IMR-90 (cell line): ENCODE results near the gene PTPRN2. TPM values are rescaled to one million over a fixed set of nuclear protein-coding genes. Genes with fewer than 3 reads are reported as not detected.

ENCODE experiments used
- ATAC-seq: fragments of 200-7000 bp; cut with Tn5 transposase; 2 replicates; pipeline ENCODE4 v1.9.1; 2020; ENCODE audit warnings: low read depth, mild to moderate bottlenecking, moderate library complexity
- BruUV-seq: library from RNA; stranded (reverse); fragments of 400-500 nt; replicated peaks from 2 replicates; lab custom pipeline; 2021; lab: Mats Ljungman, UMichigan
- CTCF ChIA-PET: fragments of 300-600 bp; formaldehyde crosslinking; extraction: SDS; loops from one replicate; lab custom pipeline; 2021; ENCODE audit warnings: antibody characterized with exemption; lab: Yijun Ruan, JAX
- POLR2A ChIA-PET: fragments of 300-600 bp; sonication (Branson Sonifier 250); formaldehyde crosslinking; loops from one replicate; lab custom pipeline; 2022; ENCODE audit warnings: antibody characterized with exemption; ENCODE audit not compliant: unreplicated experiment; lab: Charles Lee
- DNase-seq: peaks from one replicate; pipeline ENCODE4 v3.0.0; 2013
- H2AFZ ChIP-seq: replicated peaks from 2 replicates; pipeline ENCODE3; 2013; ENCODE audit warnings: low read length, mild to moderate bottlenecking; ENCODE audit not compliant: poor library complexity
- H2AK5ac ChIP-seq: 2 replicates; pipeline ENCODE4 v1.6.1; 2013; ENCODE audit warnings: low read depth, low read length, inconsistent platforms
- H2AK9ac ChIP-seq: replicated peaks from 2 replicates; pipeline ENCODE3; 2013; ENCODE audit warnings: mild to moderate bottlenecking, low read depth, low read length, moderate library complexity; ENCODE audit not compliant: poor library complexity
- H2BK120ac ChIP-seq: 2 replicates; pipeline ENCODE4 v1.6.1; 2013; ENCODE audit warnings: low read depth, low read length, inconsistent platforms
- H2BK15ac ChIP-seq: 3 replicates; pipeline ENCODE4 v1.6.1; 2013; ENCODE audit warnings: low read depth, low read length, inconsistent platforms
- H2BK20ac ChIP-seq: 2 replicates; pipeline ENCODE4 v1.6.1; 2013; ENCODE audit warnings: low read depth, mild to moderate bottlenecking, inconsistent platforms, low read length, moderate library complexity
- H2BK5ac ChIP-seq: 2 replicates; pipeline ENCODE4 v1.6.1; 2013; ENCODE audit warnings: mild to moderate bottlenecking, low read depth, low read length, inconsistent platforms; ENCODE audit not compliant: poor library complexity, severe bottlenecking
- H3K14ac ChIP-seq: replicated peaks from 2 replicates; pipeline ENCODE4 v1.6.1; 2013; ENCODE audit warnings: low read depth, low read length, inconsistent platforms
- H3K18ac ChIP-seq: 2 replicates; pipeline ENCODE4 v1.6.1; 2013; ENCODE audit warnings: low read depth, low read length, control low read depth
- H3K23ac ChIP-seq: 2 replicates; pipeline ENCODE4 v1.6.1; 2013; ENCODE audit warnings: low read depth, low read length, inconsistent platforms
- H3K27ac ChIP-seq: 2 replicates; pipeline ENCODE4 v1.5.1; 2013; ENCODE audit warnings: mild to moderate bottlenecking, control low read depth, low read length; ENCODE audit not compliant: insufficient read depth
- H3K27me3 ChIP-seq: 2 replicates; pipeline ENCODE4 v1.6.1; 2013; ENCODE audit warnings: low read length; ENCODE audit not compliant: control insufficient read depth, insufficient read depth
- H3K36me3 ChIP-seq: 2 replicates; pipeline ENCODE4 v1.6.1; 2013; ENCODE audit warnings: low read length, mixed read lengths; ENCODE audit not compliant: control insufficient read depth, insufficient read depth
- H3K4ac ChIP-seq: 2 replicates; pipeline ENCODE4 v1.6.1; 2013; ENCODE audit warnings: low read depth, low read length, inconsistent platforms
- H3K4me1 ChIP-seq: 2 replicates; pipeline ENCODE4 v1.6.1; 2013; ENCODE audit warnings: low read length, mixed read lengths; ENCODE audit not compliant: control insufficient read depth, insufficient read depth
- H3K4me2 ChIP-seq: 2 replicates; pipeline ENCODE4 v1.6.1; 2013; ENCODE audit warnings: low read depth, mild to moderate bottlenecking, control low read depth, low read length, moderate library complexity
- H3K4me3 ChIP-seq: 2 replicates; pipeline ENCODE4 v1.5.1; 2013; ENCODE audit warnings: low read depth, mild to moderate bottlenecking, control low read depth, low read length, moderate library complexity; ENCODE audit not compliant: insufficient read depth
- H3K56ac ChIP-seq: 2 replicates; pipeline ENCODE4 v1.6.1; 2013; ENCODE audit warnings: low read length, inconsistent platforms; ENCODE audit not compliant: insufficient read depth; ENCODE audit errors: extremely low read depth
- H3K79me1 ChIP-seq, 2 experiments: 2 replicates each; pipeline ENCODE4 v1.6.1; 2013; ENCODE audit warnings: low read length in 2 of 2, inconsistent platforms in 1 of 2, low read depth in 1 of 2
- H3K9ac ChIP-seq: 2 replicates; pipeline ENCODE4 v1.6.1; 2013; ENCODE audit warnings: low read depth, low read length, control low read depth
- H3K9me1 ChIP-seq: 2 replicates; pipeline ENCODE4 v1.6.1; 2013; ENCODE audit warnings: low read length, inconsistent platforms; ENCODE audit not compliant: insufficient read depth
- H3K9me3 ChIP-seq: 2 replicates; pipeline ENCODE4 v1.6.1; 2013; ENCODE audit warnings: low read length; ENCODE audit not compliant: control insufficient read depth, insufficient read depth
- H4K20me1 ChIP-seq: 2 replicates; pipeline ENCODE4 v1.6.1; 2013; ENCODE audit warnings: low read length, inconsistent platforms; ENCODE audit not compliant: insufficient read depth
- H4K5ac ChIP-seq: 2 replicates; pipeline ENCODE4 v1.6.1; 2013; ENCODE audit warnings: mild to moderate bottlenecking, low read depth, low read length, control low read depth
- H4K8ac ChIP-seq, 2 experiments: 2 replicates each; pipeline ENCODE4 v1.6.1; 2013; ENCODE audit warnings: low read depth in 2 of 2, low read length in 2 of 2, control low read depth in 1 of 2, inconsistent platforms in 1 of 2
- H4K91ac ChIP-seq: 2 replicates; pipeline ENCODE4 v1.6.1; 2013; ENCODE audit warnings: low read depth, low read length, inconsistent platforms; ENCODE audit not compliant: insufficient read depth
- CEBPB ChIP-seq: IDR thresholded peaks from 2 replicates; pipeline ENCODE4 v1.6.1; 2012; ENCODE audit warnings: low read depth, low read length, improper control_type of control experiment
- CHD1 ChIP-seq: IDR thresholded peaks from 2 replicates; pipeline ENCODE4 v1.6.1; 2012; ENCODE audit warnings: low read depth, low read length, improper control_type of control experiment
- CTCF ChIP-seq: conservative IDR thresholded peaks from 2 replicates; pipeline ENCODE4 v1.5.1; 2012; ENCODE audit warnings: mild to moderate bottlenecking, low read depth, low read length, improper control_type of control experiment
- FOS ChIP-seq: fragments of 150-350 bp; IDR thresholded peaks from 2 replicates; pipeline ENCODE4 v1.6.1; 2016; ENCODE audit warnings: low read depth, low read length
- MAFK ChIP-seq: IDR thresholded peaks from 2 replicates; pipeline ENCODE4 v1.6.1; 2012; ENCODE audit warnings: low read depth, low read length, improper control_type of control experiment
- MAZ ChIP-seq: IDR thresholded peaks from 2 replicates; pipeline ENCODE4 v1.6.1; 2012; ENCODE audit warnings: low read depth, mild to moderate bottlenecking, low read length, improper control_type of control experiment, moderate library complexity, borderline replicate concordance
- MXI1 ChIP-seq: IDR thresholded peaks from 2 replicates; pipeline ENCODE4 v1.6.1; 2012; ENCODE audit warnings: low read depth, mild to moderate bottlenecking, low read length, moderate library complexity, borderline replicate concordance
- NFE2L2 ChIP-seq: fragments of 150-350 bp; IDR thresholded peaks from 2 replicates; pipeline ENCODE4 v1.6.1; 2016; ENCODE audit warnings: low read depth, mild to moderate bottlenecking, low read length
- POLR2A ChIP-seq: IDR thresholded peaks from 2 replicates; pipeline ENCODE4 v1.6.1; 2012; ENCODE audit warnings: mild to moderate bottlenecking, low read depth, low read length
- RAD21 ChIP-seq: IDR thresholded peaks from 2 replicates; pipeline ENCODE4 v1.6.1; 2012; ENCODE audit warnings: low read length, improper control_type of control experiment
- RCOR1 ChIP-seq: IDR thresholded peaks from 2 replicates; pipeline ENCODE4 v1.6.1; 2012; ENCODE audit warnings: mild to moderate bottlenecking, low read length, improper control_type of control experiment; ENCODE audit not compliant: insufficient replicate concordance
- RFX5 ChIP-seq: IDR thresholded peaks from 2 replicates; pipeline ENCODE4 v1.8.0; 2012; ENCODE audit warnings: low read depth, mild to moderate bottlenecking, low read length, moderate library complexity
- SMC3 ChIP-seq: fragments of 150-350 bp; IDR thresholded peaks from 2 replicates; pipeline ENCODE4 v1.6.1; 2016; ENCODE audit warnings: low read depth, mild to moderate bottlenecking, antibody characterized with exemption, low read length, moderate library complexity
- USF2 ChIP-seq: fragments of 150-350 bp; IDR thresholded peaks from 2 replicates; pipeline ENCODE4 v1.6.1; 2017; ENCODE audit warnings: mild to moderate bottlenecking, antibody characterized with exemption, low read length, low read depth
- WGBS, 2 experiments: methylation state at CpG; one replicate each; pipeline versions ENCODE4 v1.1.5 to v1.1.7; 2013; ENCODE audit warnings: missing lambda C conversion rate in 2 of 2; ENCODE audit not compliant: insufficient read length in 1 of 2; ENCODE audit errors: extremely low coverage in 2 of 2; 5-methylcytosine and 5-hydroxymethylcytosine counted together
- dilution Hi-C: fragments of 300-500 bp; cut with HindIII; formaldehyde crosslinking; loops from one replicate; pipeline ENCODE4 v1.14.3; 2018; ENCODE audit warnings: low sequenced_read_pairs; ENCODE audit not compliant: unreplicated experiment
- in situ Hi-C: fragments of 300-500 bp; cut with MboI; formaldehyde crosslinking; loops from 3 replicates; pipeline ENCODE4 v1.14.3; 2019; ENCODE audit warnings: low sequenced_read_pairs, inconsistent platforms, mixed read lengths
- intact Hi-C: fragments of 100-400 bp; cut with micrococcal nuclease; formaldehyde crosslinking; loops from 2 replicates; pipeline ENCODE4 v1.10.0; 2022
- polyA plus RNA-seq, 3 experiments: library from polyadenylated mRNA; depleted of rRNA; stranded (reverse); fragments of >200 nt; gene quantifications; 2 replicates each; pipeline ENCODE4 v1.2.3, GENCODE V29; 2012; ENCODE audit warnings: low replicate concordance in 1 of 3
- total RNA-seq: library from RNA; depleted of rRNA; stranded (reverse); fragments of >200 nt; gene quantifications from 2 replicates; pipeline ENCODE4 v1.2.3, GENCODE V29; 2012
- TF ChIP-seq, protein P1 (sequence below): fragments of 150-350 bp; IDR thresholded peaks from 2 replicates; pipeline ENCODE4 v1.6.1; 2016; ENCODE audit warnings: low read depth, mild to moderate bottlenecking, low read length, moderate library complexity, borderline replicate concordance

The PTPRN2 gene
- total and polyA plus RNA-seq, 2 of the 4 experiments (the other 2 are of a cell fraction) = 0.03 TPM; not detected in 1

GRCh38 chr7:157506268-157506667 lies 1081.4 kb downstream of the PTPRN2 start:
- H4K91ac ChIP-seq = no peak overlapping the region
- intact Hi-C loops (no loop called here), in situ Hi-C loops (no loop called here), dilution Hi-C loops (no loop called here)
- no peak overlapping the region for H2AK9ac ChIP-seq
- no peak overlapping the region for H2BK20ac ChIP-seq
- no peak overlapping the region for H3K9ac ChIP-seq
- ATAC-seq = no peak
- no peak overlapping the region for H2BK120ac ChIP-seq
- H3K9me1 ChIP-seq = no peaks in the 10 kb centered on the region
- no peak overlapping the region for H2AFZ ChIP-seq
- no peak overlapping the region for H2AK5ac ChIP-seq
- H3K27me3 ChIP-seq = no peaks in the 10 kb centered on the region
- H3K14ac ChIP-seq = no peak overlapping the region
- TF ChIP-seq RFX5 = no peak
- no peak for TF ChIP-seq CHD1
- no peak for TF ChIP-seq MAFK
- no peak for TF ChIP-seq NFE2L2
- TF ChIP-seq RCOR1 = no peak
- TF ChIP-seq CEBPB = no peak
- no peak for TF ChIP-seq USF2
- TF ChIP-seq, protein P1, sequence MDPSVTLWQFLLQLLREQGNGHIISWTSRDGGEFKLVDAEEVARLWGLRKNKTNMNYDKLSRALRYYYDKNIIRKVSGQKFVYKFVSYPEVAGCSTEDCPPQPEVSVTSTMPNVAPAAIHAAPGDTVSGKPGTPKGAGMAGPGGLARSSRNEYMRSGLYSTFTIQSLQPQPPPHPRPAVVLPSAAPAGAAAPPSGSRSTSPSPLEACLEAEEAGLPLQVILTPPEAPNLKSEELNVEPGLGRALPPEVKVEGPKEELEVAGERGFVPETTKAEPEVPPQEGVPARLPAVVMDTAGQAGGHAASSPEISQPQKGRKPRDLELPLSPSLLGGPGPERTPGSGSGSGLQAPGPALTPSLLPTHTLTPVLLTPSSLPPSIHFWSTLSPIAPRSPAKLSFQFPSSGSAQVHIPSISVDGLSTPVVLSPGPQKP = no peak
- no peak for TF ChIP-seq SMC3
- TF ChIP-seq FOS = no peak
- TF ChIP-seq MAZ = no peak
- no peak for TF ChIP-seq RAD21
- TF ChIP-seq POLR2A = no peak
- TF ChIP-seq CTCF = no peak
- no peak for TF ChIP-seq MXI1
- H4K8ac ChIP-seq = no peak overlapping the region
- H3K36me3 ChIP-seq = no peaks in the 10 kb centered on the region
- H3K79me1 ChIP-seq = no peaks in the 10 kb centered on the region
- no peak overlapping the region for H3K18ac ChIP-seq
- no peaks in the 10 kb centered on the region for H4K20me1 ChIP-seq
- H3K4me3 ChIP-seq = no peak overlapping the region
- H2BK15ac ChIP-seq = no peak overlapping the region
- H3K4me2 ChIP-seq = no peak overlapping the region
- no peak overlapping the region for H4K5ac ChIP-seq
- ChIA-PET POLR2A (no interaction called here), CTCF (interaction anchor here (0.6 kb wide), 1 partner anchor 28 kb away, joined by 3 read pairs; no protein-coding TSS in a partner anchor)
- no peak overlapping the region for H2BK5ac ChIP-seq
- H3K4me1 ChIP-seq = no peaks in the 10 kb centered on the region
- no peak overlapping the region for H3K23ac ChIP-seq
- H3K27ac ChIP-seq = no peak overlapping the region
- no peak overlapping the region for H3K56ac ChIP-seq
- DNase-seq = no peak
- BruUV-seq = no TSS peak
- H3K9me3 ChIP-seq = peaks cover 19% of the 10 kb centered on the region; the same call in 1 of the 2 replicates
- no peak overlapping the region for H3K4ac ChIP-seq
- WGBS, 2 experiments = 48% methylated on average over 4 of the region's 6 CpGs; no CpG with 5 or more reads in 1 of the 2 experiments
